ENCODE results near the gene EXOC4.

The EXOC4 gene

DNA sequence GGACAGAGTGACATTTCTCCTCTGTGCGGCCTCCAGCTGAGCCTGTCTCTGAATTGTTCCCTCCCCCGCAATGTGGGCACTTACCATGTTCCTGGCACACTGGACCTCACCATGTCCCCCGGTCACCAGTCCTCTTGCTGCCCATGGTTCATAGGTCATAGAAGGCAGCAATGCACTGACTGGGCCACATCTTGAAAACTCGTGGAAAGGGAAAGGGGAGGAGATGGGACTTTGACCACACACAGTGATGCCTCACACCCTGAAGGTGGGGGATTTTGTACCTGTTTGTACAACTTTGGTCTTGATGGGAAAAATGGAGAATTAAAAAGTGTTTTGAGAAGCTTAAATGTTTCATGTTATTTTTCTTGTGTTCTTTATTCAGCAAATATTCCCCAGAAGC, 812.5 kb downstream of the EXOC4 start:
- H3K4me3 ChIP-seq (replicated peaks; ENCODE audit: low read depth, low read length): no peak overlapping the region
- TF ChIP-seq, protein P1, sequence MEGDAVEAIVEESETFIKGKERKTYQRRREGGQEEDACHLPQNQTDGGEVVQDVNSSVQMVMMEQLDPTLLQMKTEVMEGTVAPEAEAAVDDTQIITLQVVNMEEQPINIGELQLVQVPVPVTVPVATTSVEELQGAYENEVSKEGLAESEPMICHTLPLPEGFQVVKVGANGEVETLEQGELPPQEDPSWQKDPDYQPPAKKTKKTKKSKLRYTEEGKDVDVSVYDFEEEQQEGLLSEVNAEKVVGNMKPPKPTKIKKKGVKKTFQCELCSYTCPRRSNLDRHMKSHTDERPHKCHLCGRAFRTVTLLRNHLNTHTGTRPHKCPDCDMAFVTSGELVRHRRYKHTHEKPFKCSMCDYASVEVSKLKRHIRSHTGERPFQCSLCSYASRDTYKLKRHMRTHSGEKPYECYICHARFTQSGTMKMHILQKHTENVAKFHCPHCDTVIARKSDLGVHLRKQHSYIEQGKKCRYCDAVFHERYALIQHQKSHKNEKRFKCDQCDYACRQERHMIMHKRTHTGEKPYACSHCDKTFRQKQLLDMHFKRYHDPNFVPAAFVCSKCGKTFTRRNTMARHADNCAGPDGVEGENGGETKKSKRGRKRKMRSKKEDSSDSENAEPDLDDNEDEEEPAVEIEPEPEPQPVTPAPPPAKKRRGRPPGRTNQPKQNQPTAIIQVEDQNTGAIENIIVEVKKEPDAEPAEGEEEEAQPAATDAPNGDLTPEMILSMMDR (IDR thresholded peaks at IDR 0.05; ENCODE audit: low read length, missing control alignments): no peak

DNA sequence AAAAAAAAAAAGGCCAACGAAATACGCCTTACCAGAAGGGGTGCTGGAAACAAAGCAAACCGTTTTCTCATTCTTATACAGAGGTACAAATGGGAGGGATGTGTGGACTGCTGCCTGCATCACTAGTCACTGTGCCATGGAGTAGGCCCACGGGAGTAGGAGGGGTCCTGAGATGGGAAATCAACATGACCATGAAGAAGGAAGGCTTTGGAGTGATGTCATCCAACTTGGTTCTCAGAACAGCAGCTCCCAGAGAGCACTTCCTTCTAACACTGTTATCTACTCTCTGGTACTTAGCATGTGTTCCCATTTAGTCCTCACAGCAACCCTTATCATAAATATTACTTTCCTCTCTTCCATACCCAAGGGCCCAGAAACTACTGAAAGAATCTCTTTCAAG, 814.3 kb downstream of the EXOC4 start:
- TF ChIP-seq, protein P1 (IDR thresholded peaks at IDR 0.05; ENCODE audit: low read length, missing control alignments): no peak

More for the DNA sequence above, 812.5 kb downstream of the EXOC4 start:
- no peak for DNase-seq (ENCODE audit: low read depth)

DNA sequence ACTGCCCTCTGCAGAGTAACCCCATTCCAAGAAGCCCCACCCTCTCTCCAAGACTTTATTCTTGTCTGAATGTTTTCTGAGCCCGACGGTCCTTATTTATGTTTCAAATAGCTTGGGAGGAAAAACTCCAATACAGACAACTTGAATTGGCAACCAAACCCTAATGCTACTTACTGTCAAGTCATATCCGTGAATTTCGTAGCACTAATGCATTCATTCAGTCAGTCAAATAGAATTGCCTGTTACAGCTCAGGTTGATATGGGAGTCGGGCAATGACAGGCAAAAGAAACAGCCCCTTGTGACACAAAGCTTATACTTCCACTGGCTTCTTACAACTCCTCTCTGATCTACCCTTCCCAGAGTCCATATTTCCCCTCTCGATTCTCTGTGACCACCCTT, 815.8 kb downstream of the EXOC4 start:
- no peak overlapping the region for H3K4me3 ChIP-seq (replicated peaks; ENCODE audit: low read depth, low read length)
- DNase-seq (ENCODE audit: low read depth): no peak
- TF ChIP-seq, protein P1 (IDR thresholded peaks at IDR 0.05; ENCODE audit: low read length, missing control alignments): no peak

More for the DNA sequence above, 814.3 kb downstream of the EXOC4 start:
- no peak for DNase-seq (ENCODE audit: low read depth)
- no peak overlapping the region for H3K4me3 ChIP-seq (replicated peaks; ENCODE audit: low read depth, low read length)

DNA sequence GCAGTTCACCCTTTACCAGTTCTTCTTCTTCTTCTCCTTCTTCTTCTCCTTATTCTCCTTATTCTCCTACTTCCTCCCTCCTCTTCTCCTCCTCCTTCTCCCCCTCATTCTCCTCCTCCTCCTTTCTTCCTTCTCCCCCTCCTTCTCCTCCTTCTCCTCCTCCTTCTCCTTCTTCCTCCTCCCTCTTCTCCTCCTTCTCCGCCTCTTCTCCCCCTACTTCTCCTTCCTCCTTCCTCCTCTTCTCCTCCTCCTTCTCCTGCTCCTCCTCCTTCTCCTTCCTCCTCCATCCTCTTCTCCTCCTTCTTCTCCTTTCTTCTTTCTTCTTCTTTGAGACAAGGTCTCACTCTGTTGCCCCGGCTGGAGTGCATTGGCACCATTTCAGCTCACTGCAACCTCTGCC, 816.3 kb downstream of the EXOC4 start:
- TF ChIP-seq, protein P1 (IDR thresholded peaks at IDR 0.05; ENCODE audit: low read length, missing control alignments): no peak
- no peak for DNase-seq (ENCODE audit: low read depth)
- H3K4me3 ChIP-seq (replicated peaks; ENCODE audit: low read depth, low read length): no peak overlapping the region

DNA sequence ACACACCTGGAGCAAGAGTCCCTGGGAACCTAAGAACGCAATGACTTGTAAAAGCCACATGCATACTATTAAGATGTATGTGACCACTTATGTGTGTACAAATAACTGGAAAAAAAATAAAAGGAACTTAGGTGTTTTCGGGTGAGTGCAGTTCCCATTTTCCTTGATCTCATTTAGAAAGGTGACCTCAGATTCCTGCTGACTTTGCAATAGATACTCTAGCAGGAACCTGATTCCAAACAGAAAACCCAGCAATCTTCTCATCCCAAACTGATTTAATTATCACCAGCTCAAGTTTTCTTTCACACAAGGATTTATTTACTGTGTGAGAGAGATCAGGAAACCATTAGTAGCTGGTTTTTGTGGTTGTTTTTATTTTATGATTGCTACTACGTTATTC, 817.8 kb downstream of the EXOC4 start:
- TF ChIP-seq, protein P1 (IDR thresholded peaks at IDR 0.05; ENCODE audit: low read length, missing control alignments): no peak
- H3K4me3 ChIP-seq (replicated peaks; ENCODE audit: low read depth, low read length): no peak overlapping the region
- DNase-seq (ENCODE audit: low read depth): no peak

DNA sequence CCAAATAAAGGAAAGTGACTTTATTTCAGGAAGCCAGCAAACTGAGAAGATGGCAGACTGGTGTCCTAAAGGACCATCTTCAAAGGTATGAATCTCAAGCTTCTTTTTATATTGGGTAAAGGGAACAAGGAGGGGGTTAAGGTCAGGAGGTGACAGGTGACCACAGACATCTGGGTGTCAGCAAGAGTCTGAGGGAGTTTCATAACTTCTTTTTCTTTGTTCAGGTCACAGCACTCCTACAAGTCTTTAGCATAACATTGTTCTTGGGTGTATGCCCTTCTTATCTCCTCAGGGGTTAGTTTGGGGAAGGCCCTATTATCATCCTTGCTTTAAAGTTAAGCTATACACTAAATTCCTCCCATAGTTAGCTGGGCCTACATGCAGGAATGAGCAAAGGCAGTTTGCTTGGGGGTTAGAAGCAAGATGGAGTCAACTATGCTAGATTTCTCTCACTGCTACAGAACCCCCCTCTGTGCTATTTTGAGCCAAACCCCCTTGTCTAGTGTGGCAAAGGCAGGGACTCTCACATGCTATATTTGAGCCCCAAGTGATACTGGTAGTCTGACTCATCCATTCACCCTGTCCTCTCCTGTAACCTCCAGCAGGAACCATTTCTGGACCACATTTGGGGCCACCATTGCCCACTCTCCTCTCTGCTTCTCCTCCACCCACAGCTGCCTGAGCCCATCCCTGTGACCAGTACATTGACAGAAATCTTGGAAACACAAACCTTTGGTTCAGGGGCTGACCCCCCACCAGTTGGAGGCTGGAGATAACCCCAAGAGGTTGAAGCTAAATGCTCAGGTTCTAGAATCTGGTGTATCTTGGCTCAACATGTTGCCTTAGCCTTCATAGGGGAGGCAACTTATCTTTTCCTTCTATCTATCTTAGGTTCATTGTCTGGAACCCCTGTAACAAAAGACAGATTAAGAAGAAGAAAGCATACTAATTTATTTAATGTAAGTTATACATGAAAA, 818.8 kb downstream of the EXOC4 start:
- DNase-seq (ENCODE audit: low read depth): no peak
- TF ChIP-seq, protein P1 (IDR thresholded peaks at IDR 0.05; ENCODE audit: low read length, missing control alignments): no peak
- no peak overlapping the region for H3K4me3 ChIP-seq (replicated peaks; ENCODE audit: low read depth, low read length)
